Erythroblast (primary cell): Measurements from ENCODE around the gene MAPK10.

ENCODE experiments used
- GATA1 ChIP-seq: IDR thresholded peaks from 2 replicates; pipeline ENCODE4 v1.6.1; 2011; ENCODE audit warnings: low read depth, mild to moderate bottlenecking, control low read depth, low read length, moderate library complexity
- POLR2A ChIP-seq: IDR thresholded peaks from 2 replicates; pipeline ENCODE4 v1.6.1; 2011; ENCODE audit warnings: mild to moderate bottlenecking, low read length

DNA sequence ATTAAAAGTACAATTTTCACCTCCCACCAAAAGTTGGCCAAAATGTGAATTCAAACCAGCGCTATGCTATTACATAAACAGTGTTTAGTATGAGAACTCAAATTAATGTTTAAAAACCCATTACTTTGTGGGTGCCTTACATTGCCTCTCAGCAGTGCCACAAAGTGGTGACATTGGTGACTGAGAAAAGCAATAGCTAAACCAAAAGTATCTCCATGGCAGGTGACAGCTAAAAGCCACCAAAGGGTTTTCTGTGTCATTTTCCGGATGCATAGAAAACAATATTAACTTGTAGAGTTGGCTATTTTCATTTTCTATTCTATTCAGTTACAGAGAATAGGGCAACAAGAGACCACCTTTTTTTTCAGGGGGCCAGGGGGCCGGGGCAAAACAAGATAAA, 261.2 kb downstream of the MAPK10 start:
- TF ChIP-seq POLR2A (no peak), GATA1 (no peak)
